Measurements from ENCODE around the gene SMC5.
A peak's percentile ranks its signal among the peaks of the same experiment; 100 is the strongest.
"Not testable (repeated sequence)": the region's sequence is repeated elsewhere in the genome, so short reads cannot be mapped to it uniquely, and the experiment has no call there.

The SMC5 gene

DNA sequence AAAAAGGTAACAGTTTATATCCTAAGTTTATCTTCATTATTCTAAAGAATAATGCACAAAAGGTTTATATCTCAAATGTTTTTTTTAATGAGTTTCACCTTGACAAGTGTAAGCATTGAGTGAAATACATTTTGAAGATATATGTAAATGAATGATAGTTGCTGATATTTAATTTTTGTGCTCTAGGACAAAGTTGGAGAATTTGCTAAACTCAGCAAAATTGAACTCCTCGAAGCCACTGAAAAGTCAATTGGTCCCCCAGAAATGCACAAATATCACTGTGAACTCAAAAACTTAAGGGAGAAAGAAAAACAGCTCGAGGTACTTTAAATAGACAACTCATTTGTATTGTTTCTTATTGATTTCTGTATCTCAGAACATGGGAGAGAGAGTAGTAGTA lies 19.5 kb downstream of the SMC5 start:
- no peak for DNase-seq

DNA sequence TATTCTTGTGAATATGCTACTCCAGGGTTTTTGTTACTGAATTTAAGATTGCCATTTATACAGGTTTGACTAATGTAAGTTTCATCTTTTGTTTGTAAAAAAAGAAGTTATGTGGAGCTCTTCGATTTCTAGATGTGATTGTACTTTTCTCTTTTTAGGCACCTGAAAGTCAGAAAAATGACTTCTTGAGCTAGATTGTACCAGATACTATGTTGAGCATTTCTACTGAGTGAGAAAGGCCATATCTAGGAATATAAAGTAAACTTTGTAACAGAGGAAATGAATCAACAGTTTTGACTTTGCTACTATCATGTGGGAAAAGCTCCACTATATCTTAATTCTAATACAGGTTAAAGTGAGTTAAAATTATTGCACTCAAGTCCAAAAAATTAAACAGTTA lies 25.1 kb downstream of the SMC5 start:
- DNase-seq = no peak

GRCh38 chr9:70285246-70285645 lies 26.5 kb downstream of the SMC5 start:
- DNase-seq = no peak

DNA sequence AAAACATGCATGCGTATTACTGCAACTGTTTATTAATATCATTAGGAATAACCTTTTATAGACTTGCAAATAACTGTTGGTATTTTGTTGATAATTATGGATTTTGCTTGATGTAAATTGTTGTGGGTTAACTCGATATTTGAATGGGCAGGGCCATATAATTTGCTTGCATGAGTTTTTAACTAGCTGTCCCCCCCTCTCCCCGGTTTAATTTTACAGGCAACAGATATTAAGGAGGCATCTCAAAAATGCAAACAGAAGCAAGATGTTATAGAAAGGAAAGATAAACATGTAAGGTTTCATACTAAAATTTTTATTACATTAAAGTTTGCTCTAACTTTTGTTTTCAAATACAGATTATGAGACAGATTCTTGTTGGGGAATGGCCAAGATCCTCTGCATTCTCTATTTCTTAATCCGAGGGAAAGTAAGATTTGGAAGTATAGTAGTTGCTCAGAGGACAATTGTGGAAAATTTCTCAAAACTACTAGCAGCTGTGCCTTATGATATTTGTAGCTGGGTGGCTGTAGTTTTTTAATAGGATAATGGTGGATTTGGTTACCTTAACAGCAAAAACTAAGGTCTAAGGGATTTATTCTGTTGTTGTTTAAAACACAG lies 27.3 kb downstream of the SMC5 start:
- no peak for DNase-seq

GRCh38 chr9:70290626-70291025 lies 31.8 kb downstream of the SMC5 start:
- DNase-seq = no peak

DNA sequence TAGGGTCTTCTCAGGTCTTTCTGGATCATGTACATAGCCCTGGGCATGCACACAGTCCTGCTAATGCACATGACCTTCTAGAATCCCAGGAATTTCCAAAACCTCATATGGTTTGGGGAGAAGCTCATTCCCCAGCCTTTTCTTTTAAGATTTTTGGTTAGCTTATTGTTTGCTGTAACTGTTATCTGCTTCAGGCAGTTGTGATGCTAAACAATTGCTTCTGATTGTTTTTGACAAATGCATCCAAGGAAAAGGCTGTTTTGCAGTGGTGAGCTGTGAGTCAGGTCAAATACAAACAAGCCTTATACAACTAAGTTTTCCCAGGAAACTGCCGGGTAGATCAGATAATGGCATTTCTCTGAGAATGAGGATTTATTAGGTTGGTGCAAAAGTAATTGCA lies 32.7 kb downstream of the SMC5 start:
- DNase-seq = no peak

DNA sequence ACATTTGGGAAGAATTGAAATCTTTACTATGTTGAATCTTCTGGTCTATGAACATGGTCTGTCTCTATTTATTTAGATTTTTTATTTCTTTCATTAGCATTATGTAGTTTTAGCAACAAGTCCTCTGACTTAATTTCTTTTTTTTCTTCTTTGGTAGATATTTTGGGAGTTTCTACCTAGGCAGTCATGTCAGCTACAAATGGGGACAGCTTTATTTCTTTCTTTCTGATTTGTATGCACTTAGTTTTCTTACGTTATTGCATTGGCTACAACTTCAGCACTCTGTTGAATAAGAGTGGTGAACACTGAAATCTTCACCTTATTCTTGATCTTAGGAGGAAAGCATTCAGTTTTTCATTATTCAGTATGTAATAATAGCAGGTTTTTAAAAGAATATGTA lies 33.5 kb downstream of the SMC5 start:
- no peak for DNase-seq

GRCh38 chr9:70293214-70293613 lies 34.4 kb downstream of the SMC5 start:
- no peak for DNase-seq

DNA sequence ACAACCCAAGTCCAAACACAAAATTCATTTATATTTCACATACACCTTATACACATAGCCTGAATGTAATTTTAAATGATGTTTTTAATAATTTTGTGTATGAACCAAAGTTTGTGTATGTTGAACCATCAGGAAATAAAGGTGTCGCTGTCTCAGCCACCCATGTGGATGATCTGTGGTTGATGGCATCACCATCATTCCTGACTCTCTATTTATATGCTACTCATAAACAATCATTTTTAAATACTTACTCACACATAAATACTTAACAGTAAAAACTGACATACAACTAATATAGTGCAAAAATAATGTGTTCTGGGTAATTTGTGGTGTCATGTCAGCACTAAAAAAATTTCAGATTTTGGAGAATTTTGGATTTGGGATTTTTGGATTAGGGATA lies 38.4 kb downstream of the SMC5 start:
- no peak for DNase-seq

DNA sequence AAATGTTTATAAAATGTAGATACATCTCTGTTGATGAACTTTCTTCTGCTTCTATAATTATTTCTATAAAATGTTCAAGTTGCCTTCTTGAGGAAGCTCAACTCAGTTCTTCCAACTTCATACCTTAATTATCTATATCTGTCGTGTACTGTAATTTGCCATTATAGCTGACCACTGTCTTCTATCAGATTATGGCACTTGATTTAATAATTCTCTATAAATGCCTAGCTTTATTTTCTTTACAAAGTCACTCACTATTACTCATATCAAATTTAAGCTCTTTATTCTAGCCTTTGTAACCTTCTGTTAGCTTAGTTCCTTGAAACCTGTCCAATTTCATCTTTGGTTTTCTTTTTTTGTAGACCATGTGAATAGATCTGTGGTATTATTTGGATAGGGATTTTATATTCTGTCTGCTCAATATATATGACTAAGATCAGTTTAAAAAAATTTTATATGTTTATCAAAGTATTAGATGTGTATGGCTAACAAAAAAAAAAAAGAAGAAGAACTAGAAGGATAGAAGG lies 39.5 kb downstream of the SMC5 start:
- DNase-seq = no peak

- DNase-seq = no peak
Measured at GRCh38 chr9:70303268-70303667, 44.5 kb downstream of the SMC5 start.

- no peak for DNase-seq
Measured at GRCh38 chr9:70304810-70305209, 46.0 kb downstream of the SMC5 start.

DNA sequence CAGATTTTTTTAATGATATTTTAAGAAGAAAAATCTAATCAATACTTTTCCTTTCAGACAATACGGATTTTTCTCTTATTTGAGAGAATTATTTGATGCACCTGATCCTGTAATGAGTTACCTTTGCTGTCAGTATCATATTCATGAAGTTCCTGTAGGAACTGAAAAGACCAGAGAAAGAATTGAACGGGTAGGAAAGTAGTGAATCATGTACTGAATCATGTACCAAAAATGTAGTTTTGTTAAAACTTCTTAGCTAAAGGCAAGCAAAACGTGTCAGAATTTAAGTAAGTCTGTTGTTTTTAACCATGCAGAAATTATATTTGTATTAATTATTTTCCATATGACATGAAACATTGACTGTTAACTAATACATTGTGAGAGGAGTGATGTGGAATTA lies 56.6 kb downstream of the SMC5 start:
- no peak for DNase-seq

GRCh38 chr9:70318002-70318401 lies 59.2 kb downstream of the SMC5 start:
- DNase-seq = no peak

DNA sequence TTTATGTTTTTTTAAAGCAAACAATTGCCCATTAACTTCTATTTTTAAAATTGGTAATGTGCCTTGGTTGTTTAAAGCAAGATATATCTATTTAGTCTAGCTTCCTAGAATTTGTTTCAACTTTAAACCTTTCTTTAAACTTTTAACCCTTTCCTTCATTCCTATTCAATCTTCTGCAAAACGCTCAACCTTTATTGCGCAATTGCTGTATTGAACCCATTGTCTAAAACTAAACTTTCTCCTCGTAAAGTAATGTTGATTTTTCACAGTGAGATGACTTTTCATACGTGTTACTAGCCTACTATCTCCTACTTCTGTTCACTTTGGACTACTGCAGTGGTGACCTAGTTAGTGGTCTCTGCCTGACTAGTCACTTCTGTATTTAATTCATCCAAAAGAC lies 63.3 kb downstream of the SMC5 start:
- DNase-seq = no peak

- no peak for DNase-seq
Measured at GRCh38 chr9:70324963-70325362, 66.2 kb downstream of the SMC5 start.

DNA sequence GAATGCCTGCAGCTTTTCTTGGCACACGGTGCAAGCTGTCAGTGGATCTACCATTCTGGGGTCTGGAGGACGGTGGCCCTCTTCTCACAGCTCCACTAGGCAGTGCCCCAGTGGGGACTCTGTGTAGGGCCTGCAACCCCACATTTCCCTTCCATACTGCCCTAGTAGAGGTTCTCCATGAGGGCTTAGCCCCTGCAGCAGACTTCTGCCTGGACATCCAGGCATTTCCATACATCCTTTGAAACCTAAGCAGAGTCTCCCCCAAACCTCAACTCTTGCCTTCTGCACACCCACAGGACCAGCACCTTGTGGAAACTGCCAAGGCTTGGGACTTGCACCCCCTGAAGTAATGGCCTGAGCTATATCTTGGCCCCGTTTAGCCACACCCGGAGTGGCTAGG lies 69.8 kb downstream of the SMC5 start:
- DNase-seq = not testable (repeated sequence)

- DNase-seq = peak in 1 of 2 donors; percentile 43
Measured at GRCh38 chr9:70340572-70340971, 81.8 kb downstream of the SMC5 start.

DNA sequence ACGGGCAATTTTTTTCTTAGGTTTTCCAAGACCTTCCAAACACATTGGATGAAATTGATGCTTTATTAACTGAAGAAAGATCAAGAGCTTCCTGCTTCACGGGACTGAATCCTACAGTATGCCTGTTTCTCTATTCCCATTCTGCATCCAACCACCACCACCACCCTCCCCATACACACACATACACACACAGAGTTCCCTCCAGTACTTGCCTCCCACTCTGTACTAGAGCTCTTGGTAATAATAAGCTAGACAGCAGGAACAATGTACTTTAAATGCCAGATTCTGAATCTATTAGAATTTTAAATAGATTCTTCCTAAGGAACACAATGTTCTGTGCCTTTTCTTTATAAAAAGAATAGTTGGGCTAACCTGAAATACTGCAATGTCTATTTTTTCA lies 88.3 kb downstream of the SMC5 start:
- no peak for DNase-seq

- no peak for DNase-seq
Measured at GRCh38 chr9:70352356-70352755, 93.6 kb downstream of the SMC5 start.

DNA sequence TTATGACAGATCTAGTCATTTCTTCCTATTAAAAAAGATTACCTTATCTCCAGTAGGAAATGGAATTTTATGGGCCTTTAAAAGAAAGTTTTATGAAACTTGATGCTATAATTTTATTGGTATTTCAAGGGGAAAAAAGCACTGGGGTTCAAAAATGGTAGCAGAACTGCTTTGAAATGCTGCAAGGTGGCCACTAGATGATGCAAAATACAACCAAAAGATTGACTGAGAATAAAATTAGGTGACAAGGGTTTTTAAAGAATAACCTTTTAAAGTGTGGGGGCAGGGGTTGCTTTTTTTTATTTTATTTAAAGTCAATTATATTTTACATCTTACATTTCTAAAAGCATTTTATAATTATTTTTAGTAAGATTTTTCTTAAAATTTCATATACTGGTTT lies 94.0 kb downstream of the SMC5 start:
- DNase-seq = peak in 1 of 2 donors; percentile 40

DNA sequence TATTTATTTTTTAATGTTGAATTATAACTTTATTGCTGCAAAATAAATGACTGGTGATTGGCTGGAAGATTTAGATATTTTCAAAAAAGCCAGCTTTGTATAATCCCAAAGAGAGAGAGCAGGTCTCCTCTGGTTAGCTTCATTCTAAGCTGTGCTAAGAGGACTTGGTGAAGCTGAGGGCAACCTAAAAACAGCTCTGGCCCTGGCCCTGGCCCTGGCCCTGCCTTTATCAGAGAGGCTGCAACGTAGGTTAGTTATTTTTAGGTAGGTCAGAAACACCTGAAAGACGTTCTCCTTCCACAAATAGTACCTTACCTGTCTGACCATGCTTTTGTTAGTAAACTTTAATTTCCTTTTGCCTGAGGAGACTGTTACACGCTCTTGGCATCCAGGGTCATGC lies 97.0 kb downstream of the SMC5 start:
- DNase-seq = no peak

DNA sequence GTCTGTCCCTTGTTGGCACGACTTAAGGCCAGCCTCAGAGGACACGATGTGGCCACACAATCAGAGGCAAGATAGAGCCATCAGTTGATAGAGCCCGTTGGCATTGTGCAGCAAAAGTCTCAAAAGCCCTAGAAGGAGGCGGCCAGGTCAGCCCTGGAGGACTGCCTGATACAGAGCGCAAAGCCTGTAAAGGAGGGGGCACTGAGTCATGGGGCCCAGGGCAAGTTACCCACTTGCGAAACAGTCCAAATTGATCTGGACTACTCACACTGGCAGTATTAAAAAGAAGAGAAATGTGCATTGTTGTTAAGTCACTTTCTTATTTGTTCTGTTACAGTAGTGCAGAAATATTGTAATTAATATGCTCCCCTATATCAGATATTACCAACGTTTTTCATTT lies 104.2 kb downstream of the SMC5 start:
- DNase-seq = no peak

DNA sequence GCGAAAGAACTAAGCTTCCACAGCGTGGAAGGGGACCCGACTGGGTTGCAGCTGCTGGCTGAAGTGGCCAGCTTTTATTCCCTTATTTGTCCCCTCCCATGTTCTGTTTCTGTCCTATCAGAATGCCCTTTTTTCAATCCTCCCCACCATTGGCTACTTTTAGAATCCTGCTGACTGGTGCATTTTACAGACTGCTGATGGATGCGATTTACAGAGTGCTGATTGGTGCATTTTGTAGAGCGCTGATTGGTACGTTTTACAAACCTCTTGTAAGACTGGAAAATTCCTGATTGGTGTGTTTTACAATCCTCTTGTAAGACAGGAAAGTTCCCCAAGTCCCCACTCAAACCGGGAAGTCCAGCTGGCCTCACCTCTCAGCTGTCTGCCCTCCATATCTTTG lies 105.0 kb downstream of the SMC5 start:
- DNase-seq = no peak

DNA sequence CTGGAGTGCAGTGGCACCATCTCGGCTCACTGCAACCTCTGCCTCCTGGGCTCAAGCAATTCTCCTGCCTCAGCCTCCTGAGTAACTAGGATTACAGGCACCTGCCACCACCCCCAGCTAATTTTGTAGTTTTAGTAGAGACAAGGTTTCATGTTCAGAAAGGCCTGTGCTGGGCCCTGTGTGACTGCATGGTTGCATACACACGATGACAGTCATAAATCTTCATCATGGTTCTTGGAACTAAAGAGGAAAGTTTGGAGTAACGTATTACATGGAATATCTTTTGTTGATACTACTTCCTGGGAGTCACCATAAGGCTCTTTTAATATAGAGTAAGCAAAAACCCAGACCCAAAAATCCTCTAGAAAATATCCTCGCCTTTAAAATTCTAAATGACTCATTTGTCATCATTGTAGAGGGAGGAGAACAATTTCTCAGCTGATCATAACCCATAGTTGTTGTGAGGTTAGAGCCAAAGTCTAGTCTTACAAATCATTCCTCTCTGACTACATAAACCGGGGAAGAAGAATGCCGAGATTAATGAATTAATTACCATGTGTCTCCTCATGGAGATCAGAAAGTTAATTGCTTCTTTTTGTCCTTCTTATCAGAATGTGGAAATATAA lies 108.6 kb downstream of the SMC5 start:
- DNase-seq = no peak

Data from CD4-positive, alpha-beta T cell treated with Interferon alpha-2 for 1 hour (primary cell).